Sciatic nerve (tissue), 2 donors: Measurements from ENCODE around the gene VGLL3. TPM values are rescaled to one million over a fixed set of nuclear protein-coding genes. Genes with fewer than 3 reads are reported as not detected.
"Not testable (repeated sequence)": the region's sequence is repeated elsewhere in the genome, so short reads cannot be mapped to it uniquely, and the experiment has no call there.

ENCODE experiments used
- ATAC-seq: fragments of 200-7000 bp; cut with Tn5 transposase; one replicate; pipeline ENCODE4 v1.9.1; 2020; ENCODE audit warnings: mild to moderate bottlenecking, moderate library complexity
- DNase-seq: peaks from one replicate; pipeline ENCODE4 v3.0.0-alpha.2; 2020; ENCODE audit warnings: low spot score
- intact Hi-C: fragments of 100-400 bp; cut with DNase I; formaldehyde crosslinking; loops from one replicate; pipeline ENCODE4 v1.14.2; 2022
- total RNA-seq: library from RNA; stranded (reverse); fragmentation: NEBNext Ultra II Directional; extraction: Animal tissue kit (Norgen Biotek cat#: 25700); gene quantifications from one replicate; pipeline ENCODE4 v1.2.1, GENCODE V29; 2021
- donor health status: DM: no; HTN: no; CAD: no.
- donor health status: DM: no; HTN: no; CAD: no.

VGLL3 gene
- total RNA-seq = 130 TPM

- intact Hi-C loops = loop anchor here (10.0 kb wide), 1 partner anchor 94 kb away; no protein-coding TSS in a partner anchor
- ATAC-seq = peak; percentile 92
- DNase-seq = peak; percentile 90
These were observed at the start of gene VGLL3 for GRCh38 chr3:86990734-86991481. VGLL3 (minus strand) TSS chr3:86991149; CDS start chr3:86990743, 406 bp downstream.

- intact Hi-C loops = no loop called here
- DNase-seq (no peak), ATAC-seq (no peak)
These were observed 46.7 kb upstream of the VGLL3 start for GRCh38 chr3:87037652-87038051.

GRCh38 chr3:87036671-87037070, 45.7 kb upstream of the VGLL3 start:
- DNase-seq = no peak
- intact Hi-C loops = no loop called here
- ATAC-seq = no peak

- intact Hi-C loops = no loop called here
- DNase-seq (no peak), ATAC-seq (no peak)
These were observed 44.4 kb upstream of the VGLL3 start for GRCh38 chr3:87035339-87035738.

GRCh38 chr3:87033205-87033604, 42.3 kb upstream of the VGLL3 start:
- intact Hi-C loops = no loop called here
- no peak for ATAC-seq
- DNase-seq = no peak

- no peak for ATAC-seq
- intact Hi-C loops = no loop called here
- DNase-seq = no peak
These were observed 35.0 kb upstream of the VGLL3 start for GRCh38 chr3:87025661-87026645.

- intact Hi-C loops, ATAC-seq, DNase-seq: not testable (repeated sequence)
These were observed 26.4 kb upstream of the VGLL3 start for GRCh38 chr3:87017370-87017769.

- intact Hi-C loops = no loop called here
- no peak for ATAC-seq
These were observed 18.3 kb upstream of the VGLL3 start for GRCh38 chr3:87009271-87009670.

GRCh38 chr3:87006844-87007439, 16.0 kb upstream of the VGLL3 start:
- ATAC-seq (no peak), DNase-seq (no peak)
- intact Hi-C loops = no loop called here

More at GRCh38 chr3:87009271-87009670, 18.3 kb upstream of the VGLL3 start:
- no peak for DNase-seq

- no peak for DNase-seq
- no peak for ATAC-seq
- intact Hi-C loops = no loop called here
These were observed 13.9 kb upstream of the VGLL3 start for GRCh38 chr3:87004883-87005282.

- no peak for ATAC-seq
- DNase-seq = no peak
- intact Hi-C loops = no loop called here
These were observed 11.4 kb upstream of the VGLL3 start for GRCh38 chr3:87002346-87002745.

- intact Hi-C loops = no loop called here
- no peak for DNase-seq
These were observed 10.6 kb upstream of the VGLL3 start for GRCh38 chr3:87001473-87002098.

GRCh38 chr3:87000940-87001339, 10.0 kb upstream of the VGLL3 start:
- intact Hi-C loops = no loop called here
- DNase-seq = no peak
- no peak for ATAC-seq

More at GRCh38 chr3:87001473-87002098, 10.6 kb upstream of the VGLL3 start:
- no peak for ATAC-seq

GRCh38 chr3:86998569-86998968, 7.6 kb upstream of the VGLL3 start:
- DNase-seq = no peak
- peak; percentile 52 for ATAC-seq
- intact Hi-C loops = loop anchor here (10.0 kb wide), 1 partner anchor 86 kb away; no protein-coding TSS in a partner anchor

- no peak for DNase-seq
- intact Hi-C loops = loop anchor here (10.0 kb wide), 1 partner anchor 88 kb away; no protein-coding TSS in a partner anchor
- no peak for ATAC-seq
These were observed 5.5 kb upstream of the VGLL3 start for GRCh38 chr3:86996261-86996955.

GRCh38 chr3:86995537-86995936, 4.6 kb upstream of the VGLL3 start:
- intact Hi-C loops = loop anchor here (10.0 kb wide), 1 partner anchor 89 kb away; no protein-coding TSS in a partner anchor
- ATAC-seq (no peak), DNase-seq (no peak)

- no peak for ATAC-seq
- intact Hi-C loops = loop anchor here (10.0 kb wide), 1 partner anchor 91 kb away; no protein-coding TSS in a partner anchor
- no peak for DNase-seq
These were observed 2.8 kb upstream of the VGLL3 start for GRCh38 chr3:86993704-86994103.

- ATAC-seq = peak; percentile 54
These were observed 989 bp upstream of the VGLL3 start for GRCh38 chr3:86991840-86992435.

More at GRCh38 chr3:86991840-86992435, 989 bp upstream of the VGLL3 start:
- intact Hi-C loops = loop anchor here (10.0 kb wide), 1 partner anchor 93 kb away; no protein-coding TSS in a partner anchor
- no peak for DNase-seq
